Cardiac muscle cell (in vitro differentiated cells and primary cell): ENCODE data around the gene CCDC50. TPM values are rescaled to one million over a fixed set of nuclear protein-coding genes. Genes with fewer than 3 reads are reported as not detected.
A peak's percentile ranks its signal among the peaks of the same experiment; 100 is the strongest.

Experiments used
- DNase-seq, 2 donors: peaks; one replicate each; pipeline versions ENCODE4 v3.0.0 to v3.0.0-alpha.2; 2010 to 2017; ENCODE audit warnings: low read depth in 1 of 2, low spot score in 1 of 2
- H3K27ac ChIP-seq: fragments of 200-600 bp; sonication (generic); 2 replicates; pipeline ENCODE4 v1.5.1; 2016
- H3K27me3 ChIP-seq: fragments of 200-600 bp; sonication (generic); 2 replicates; pipeline ENCODE4 v1.6.0; 2016; ENCODE audit warnings: control low read depth
- H3K36me3 ChIP-seq: fragments of 200-600 bp; sonication (generic); 2 replicates; pipeline ENCODE4 v1.5.1; 2016; ENCODE audit warnings: control low read depth
- H3K4me1 ChIP-seq: fragments of 200-600 bp; sonication (generic); 2 replicates; pipeline ENCODE4 v1.8.1; 2017; ENCODE audit warnings: low read depth, mild to moderate bottlenecking, mixed run types
- H3K4me3 ChIP-seq: fragments of 200-600 bp; sonication (generic); 2 replicates; pipeline ENCODE4 v1.5.1; 2016; ENCODE audit warnings: mild to moderate bottlenecking
- H3K9me3 ChIP-seq: fragments of 200-600 bp; sonication (generic); 2 replicates; pipeline ENCODE4 v1.5.1; 2017; ENCODE audit warnings: low read depth, mild to moderate bottlenecking, control low read depth
- polyA plus RNA-seq: library from polyadenylated mRNA; unstranded; fragments of >200 nt; fragmentation: Nextera tagmentation; extraction: Ambion mirVana; gene quantifications from 2 replicates; pipeline ENCODE4 v1.2.1, GENCODE V29; 2016
- total RNA-seq: library from RNA; depleted of rRNA; stranded (reverse); fragments of >200 nt; gene quantifications from 2 replicates; pipeline ENCODE4 v1.2.3, GENCODE V29; 2016
- TF ChIP-seq, protein P1 (sequence below): IDR thresholded peaks from 2 replicates; pipeline ENCODE4 v1.5.1; 2012; ENCODE audit warnings: low read depth, mild to moderate bottlenecking, low read length

CCDC50 gene
- total and polyA plus RNA-seq, 2 experiments from 2014 or later = 25.3 to 82.3 TPM

DNA sequence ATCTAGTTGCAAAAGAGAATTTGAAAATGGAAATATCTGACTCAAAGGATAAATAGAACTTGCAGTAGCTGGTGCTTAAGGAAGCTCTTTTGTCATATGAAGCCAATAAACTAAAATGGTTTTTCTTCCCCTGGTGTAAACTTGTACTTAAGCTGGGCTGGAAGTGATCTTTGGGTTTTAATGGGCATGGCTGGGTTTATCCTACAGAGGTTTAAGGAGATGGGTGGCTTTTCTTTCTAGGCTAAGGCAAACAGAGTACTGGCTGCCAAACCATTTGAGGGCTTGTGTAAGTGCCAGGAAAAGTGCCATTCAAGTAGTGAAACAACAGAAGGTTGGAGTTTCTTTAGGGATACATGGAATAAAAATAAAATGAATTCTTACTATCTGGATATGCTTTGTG is 13.2 kb downstream of the CCDC50 start:
- Histone ChIP-seq H3K4me1 (peaks cover 21% of the 10 kb centered on the region), H3K9me3 (no peaks in the 10 kb centered on the region), H3K27me3 (no peaks in the 10 kb centered on the region), H3K4me3 (no peak overlapping the region), H3K27ac (no peak overlapping the region), H3K36me3 (no peaks in the 10 kb centered on the region)
- TF ChIP-seq, protein P1, sequence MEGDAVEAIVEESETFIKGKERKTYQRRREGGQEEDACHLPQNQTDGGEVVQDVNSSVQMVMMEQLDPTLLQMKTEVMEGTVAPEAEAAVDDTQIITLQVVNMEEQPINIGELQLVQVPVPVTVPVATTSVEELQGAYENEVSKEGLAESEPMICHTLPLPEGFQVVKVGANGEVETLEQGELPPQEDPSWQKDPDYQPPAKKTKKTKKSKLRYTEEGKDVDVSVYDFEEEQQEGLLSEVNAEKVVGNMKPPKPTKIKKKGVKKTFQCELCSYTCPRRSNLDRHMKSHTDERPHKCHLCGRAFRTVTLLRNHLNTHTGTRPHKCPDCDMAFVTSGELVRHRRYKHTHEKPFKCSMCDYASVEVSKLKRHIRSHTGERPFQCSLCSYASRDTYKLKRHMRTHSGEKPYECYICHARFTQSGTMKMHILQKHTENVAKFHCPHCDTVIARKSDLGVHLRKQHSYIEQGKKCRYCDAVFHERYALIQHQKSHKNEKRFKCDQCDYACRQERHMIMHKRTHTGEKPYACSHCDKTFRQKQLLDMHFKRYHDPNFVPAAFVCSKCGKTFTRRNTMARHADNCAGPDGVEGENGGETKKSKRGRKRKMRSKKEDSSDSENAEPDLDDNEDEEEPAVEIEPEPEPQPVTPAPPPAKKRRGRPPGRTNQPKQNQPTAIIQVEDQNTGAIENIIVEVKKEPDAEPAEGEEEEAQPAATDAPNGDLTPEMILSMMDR = no peak
- no peak for DNase-seq

DNA sequence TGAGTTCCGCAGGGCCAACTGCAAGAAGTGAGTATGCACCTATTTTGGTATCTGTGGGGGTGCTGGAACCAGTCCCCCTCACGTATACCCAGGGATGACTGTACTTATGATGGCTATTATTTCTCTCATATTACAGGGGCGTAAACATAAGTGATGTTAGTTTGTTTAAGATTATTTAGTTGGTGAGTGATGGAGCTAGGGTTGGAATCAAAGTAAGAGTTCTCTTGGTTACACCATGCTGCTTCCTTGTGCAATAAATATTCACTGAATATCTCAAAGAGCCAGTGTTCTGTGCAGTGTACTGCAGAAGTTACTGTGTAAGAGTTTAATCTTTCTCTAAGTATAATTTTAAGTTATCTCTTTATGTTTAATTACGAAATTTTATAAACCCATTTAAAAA is 13.9 kb downstream of the CCDC50 start:
- TF ChIP-seq, protein P1 = no peak
- H3K4me3 ChIP-seq = no peak overlapping the region
- peaks cover 21% of the 10 kb centered on the region for H3K4me1 ChIP-seq
- no peaks in the 10 kb centered on the region for H3K9me3 ChIP-seq
- no peaks in the 10 kb centered on the region for H3K27me3 ChIP-seq
- DNase-seq = peak in 1 of 2 donors; percentile 27
- peak overlapping the region; percentile 16 for H3K27ac ChIP-seq
- no peaks in the 10 kb centered on the region for H3K36me3 ChIP-seq

GRCh38 chr3:191343913-191344312 is 14.7 kb downstream of the CCDC50 start:
- no peaks in the 10 kb centered on the region for H3K36me3 ChIP-seq
- H3K27ac ChIP-seq = peak overlapping the region; percentile 16
- peaks cover 21% of the 10 kb centered on the region for H3K4me1 ChIP-seq
- H3K9me3 ChIP-seq = no peaks in the 10 kb centered on the region
- H3K27me3 ChIP-seq = no peaks in the 10 kb centered on the region
- no peak for DNase-seq
- TF ChIP-seq, protein P1 = no peak
- H3K4me3 ChIP-seq = no peak overlapping the region

- Histone ChIP-seq H3K36me3 (no peaks in the 10 kb centered on the region), H3K4me1 (peaks cover 8% of the 10 kb centered on the region), H3K4me3 (no peak overlapping the region), H3K27me3 (no peaks in the 10 kb centered on the region), H3K9me3 (no peaks in the 10 kb centered on the region), H3K27ac (no peak overlapping the region)
- TF ChIP-seq, protein P1 = no peak
- DNase-seq = peak in 1 of 2 donors; percentile 37
Measured at GRCh38 chr3:191345334-191345733, 16.1 kb downstream of the CCDC50 start.

DNA sequence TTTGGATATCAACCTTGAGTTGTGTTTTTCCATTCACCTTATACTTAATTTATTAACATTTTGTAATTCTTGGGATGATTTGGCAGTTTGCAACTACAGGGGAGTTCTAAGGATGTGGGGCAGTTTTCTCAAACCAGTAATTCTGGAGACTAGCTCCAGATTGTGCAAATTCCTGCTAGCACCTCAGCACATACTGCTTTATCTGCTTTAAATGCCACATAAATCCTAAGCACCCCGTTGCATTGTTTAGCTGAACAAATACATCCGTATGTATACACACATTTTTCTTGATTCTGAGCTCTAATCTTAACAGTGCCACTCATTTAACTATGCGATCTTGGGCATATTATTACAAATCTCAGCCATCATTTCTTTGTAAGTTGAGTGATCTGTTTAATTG is 18.0 kb downstream of the CCDC50 start:
- no peak for DNase-seq
- Histone ChIP-seq H3K9me3 (no peaks in the 10 kb centered on the region), H3K4me3 (no peak overlapping the region), H3K4me1 (peaks cover 16% of the 10 kb centered on the region), H3K36me3 (no peaks in the 10 kb centered on the region), H3K27ac (no peak overlapping the region), H3K27me3 (no peaks in the 10 kb centered on the region)
- TF ChIP-seq, protein P1 = no peak

DNA sequence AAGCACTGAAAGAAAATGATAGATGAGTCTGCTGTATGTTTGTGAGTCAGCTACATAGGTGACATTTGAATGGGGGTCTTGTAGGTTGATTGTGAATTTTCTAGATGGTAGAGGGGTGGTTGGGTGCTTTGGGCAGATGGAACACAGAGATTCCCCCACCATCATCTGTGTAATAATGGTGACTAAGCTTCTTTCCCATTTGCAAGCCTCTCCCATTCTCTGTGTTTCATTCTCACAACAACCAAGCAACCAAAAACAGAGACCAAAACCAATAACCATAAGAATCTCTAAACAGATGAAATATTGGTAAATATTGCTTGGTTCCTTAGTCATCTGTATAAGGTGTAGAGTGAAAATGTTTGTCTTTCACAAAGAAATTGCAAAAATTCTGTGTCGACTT is 18.9 kb downstream of the CCDC50 start:
- Histone ChIP-seq H3K4me3 (no peak overlapping the region), H3K27me3 (no peaks in the 10 kb centered on the region), H3K36me3 (no peaks in the 10 kb centered on the region), H3K4me1 (peaks cover 16% of the 10 kb centered on the region), H3K9me3 (no peaks in the 10 kb centered on the region), H3K27ac (no peak overlapping the region)
- no peak for DNase-seq
- TF ChIP-seq, protein P1 = no peak
